GM19193 (cell line): ENCODE measurements around the gene ENOX2.

Experiments used
- POLR2A ChIP-seq: IDR thresholded peaks from 4 replicates; pipeline ENCODE4 v1.6.1; 2011; ENCODE audit not compliant: insufficient read depth, insufficient read length; ENCODE audit errors: extremely low read depth

The ENOX2 gene

DNA sequence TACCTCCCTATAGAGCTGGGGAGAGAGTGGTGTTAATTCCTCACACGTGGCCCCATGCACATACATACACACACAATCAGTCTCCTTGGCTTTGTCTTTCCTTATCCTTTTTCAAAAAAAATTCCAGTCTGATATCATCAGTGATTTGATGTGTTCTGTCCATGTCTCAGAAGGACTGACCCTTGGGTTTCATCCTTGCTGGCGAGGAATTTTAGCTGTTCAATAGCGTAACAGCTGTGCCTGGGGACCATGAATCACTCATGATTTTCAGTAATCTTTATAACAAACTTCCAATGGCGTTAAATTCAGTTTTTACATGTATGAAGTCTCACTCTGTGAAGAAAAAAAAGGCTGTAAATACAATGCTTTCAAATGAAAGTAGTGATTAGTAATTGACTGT, 296.6 kb downstream of the ENOX2 start:
- TF ChIP-seq POLR2A: no peak

DNA sequence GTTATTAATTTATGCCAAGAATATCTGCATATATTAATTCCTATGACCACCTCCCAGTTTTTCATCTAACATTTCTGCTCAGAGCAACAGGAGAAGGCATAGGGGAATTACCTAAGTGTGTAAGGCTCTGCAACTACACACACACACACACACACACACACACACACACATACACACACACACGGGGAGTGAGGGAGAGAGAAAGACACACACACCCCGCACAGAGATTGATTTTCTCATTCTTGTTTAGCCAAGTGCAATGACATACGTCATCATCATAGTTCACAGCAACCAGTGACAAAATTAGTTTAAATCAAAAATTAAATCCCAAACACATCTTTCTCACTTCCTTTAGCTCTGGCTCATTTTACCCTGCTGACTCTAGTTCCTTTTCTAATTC, 298.1 kb downstream of the ENOX2 start:
- TF ChIP-seq POLR2A: no peak

DNA sequence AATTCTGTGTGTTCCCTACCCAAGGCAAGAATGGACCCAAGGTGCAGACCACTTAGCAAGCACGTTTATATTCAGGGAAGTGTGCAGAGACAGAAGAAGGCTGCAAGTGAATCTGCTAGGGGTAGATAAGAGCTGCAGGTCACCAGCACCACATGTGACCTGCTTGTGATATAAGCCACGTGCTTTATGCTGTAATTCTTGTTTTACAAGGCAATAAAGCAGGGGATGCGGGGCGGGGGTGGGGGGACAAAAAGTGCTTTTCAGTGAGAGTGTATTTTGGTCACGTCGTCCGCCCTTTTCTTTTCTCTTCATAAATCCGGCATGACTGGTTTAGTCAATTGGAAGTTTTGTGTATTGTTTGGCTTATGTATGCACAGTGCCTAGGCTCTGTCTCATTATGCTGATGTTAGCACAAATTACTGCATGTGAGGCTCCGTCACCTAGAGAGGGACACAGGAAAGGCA, 308.5 kb downstream of the ENOX2 start:
- no peak for TF ChIP-seq POLR2A

DNA sequence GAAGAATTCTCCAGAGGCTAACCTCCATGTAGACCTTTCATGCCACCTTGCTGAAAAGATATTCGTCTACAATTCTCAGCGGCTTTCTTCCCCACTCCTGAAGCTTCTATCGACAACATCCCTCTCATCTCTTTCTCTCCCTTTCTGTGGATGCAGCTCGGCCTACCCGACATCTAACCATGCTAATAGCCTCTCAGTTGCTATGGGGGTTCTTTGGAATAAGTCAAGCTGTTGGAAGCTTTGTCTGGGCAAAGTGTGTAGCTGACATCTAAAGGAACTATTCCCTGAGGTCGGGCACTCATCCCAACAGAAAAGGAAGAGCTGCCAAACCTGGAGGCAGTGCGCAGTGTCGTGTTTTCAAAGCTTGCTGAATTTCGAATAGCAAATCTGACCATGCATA, 309.1 kb downstream of the ENOX2 start:
- TF ChIP-seq POLR2A: no peak

DNA sequence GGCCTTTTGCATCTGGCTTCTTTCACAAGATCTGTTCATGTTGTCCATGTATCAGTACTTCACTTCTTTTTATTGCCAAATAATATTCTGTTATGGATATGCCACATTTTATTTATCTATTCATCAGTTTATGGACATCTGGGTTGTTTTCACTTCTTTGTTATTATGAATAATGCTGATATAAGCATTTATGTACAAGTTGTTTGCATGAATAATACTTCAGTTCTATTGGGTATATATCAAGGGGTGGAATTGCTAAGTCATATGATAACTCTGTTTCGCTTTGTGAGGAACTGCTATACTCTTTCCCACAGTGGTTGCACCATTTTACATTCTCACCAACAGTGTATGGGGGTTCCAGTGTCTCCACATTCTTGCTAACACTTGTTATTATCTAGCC, 310.8 kb downstream of the ENOX2 start:
- no peak for TF ChIP-seq POLR2A

DNA sequence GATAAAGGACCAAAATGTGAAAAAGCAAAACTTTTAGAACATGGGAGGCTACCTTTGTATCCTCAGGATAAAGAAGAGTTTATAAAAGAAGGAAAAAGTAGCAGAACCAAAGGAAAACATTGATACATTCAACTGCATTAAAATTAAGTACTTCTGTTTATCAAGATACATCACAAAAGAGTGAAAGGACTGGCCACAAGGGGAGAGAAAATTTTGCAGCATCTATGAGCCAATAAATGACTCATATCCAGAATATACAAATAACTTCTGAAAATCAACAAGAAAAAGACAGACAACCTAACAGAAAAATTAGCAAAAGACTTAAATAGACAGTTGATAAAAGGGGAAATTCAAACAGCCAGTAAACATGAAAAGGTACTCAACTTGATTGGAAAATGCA, 324.1 kb downstream of the ENOX2 start:
- no peak for TF ChIP-seq POLR2A

DNA sequence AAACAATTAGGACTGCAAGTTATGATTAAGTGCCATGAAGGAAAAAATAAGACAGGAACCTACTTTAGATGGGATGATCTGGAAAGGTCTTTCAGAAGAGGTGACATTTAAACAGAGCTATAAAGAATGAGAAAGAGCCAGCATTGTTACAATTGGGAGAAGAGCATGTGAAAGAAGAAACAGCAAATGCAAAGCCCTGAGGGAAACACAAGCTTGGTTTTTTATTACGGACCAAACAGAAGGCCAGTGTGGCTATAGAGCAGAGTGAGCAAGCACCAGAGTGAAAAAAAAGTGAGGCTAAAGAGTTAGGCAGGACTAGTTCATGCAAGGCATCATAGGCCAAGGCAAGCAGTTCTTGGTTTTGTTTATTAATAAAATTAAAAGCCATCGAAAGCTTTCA, 325.6 kb downstream of the ENOX2 start:
- no peak for TF ChIP-seq POLR2A

DNA sequence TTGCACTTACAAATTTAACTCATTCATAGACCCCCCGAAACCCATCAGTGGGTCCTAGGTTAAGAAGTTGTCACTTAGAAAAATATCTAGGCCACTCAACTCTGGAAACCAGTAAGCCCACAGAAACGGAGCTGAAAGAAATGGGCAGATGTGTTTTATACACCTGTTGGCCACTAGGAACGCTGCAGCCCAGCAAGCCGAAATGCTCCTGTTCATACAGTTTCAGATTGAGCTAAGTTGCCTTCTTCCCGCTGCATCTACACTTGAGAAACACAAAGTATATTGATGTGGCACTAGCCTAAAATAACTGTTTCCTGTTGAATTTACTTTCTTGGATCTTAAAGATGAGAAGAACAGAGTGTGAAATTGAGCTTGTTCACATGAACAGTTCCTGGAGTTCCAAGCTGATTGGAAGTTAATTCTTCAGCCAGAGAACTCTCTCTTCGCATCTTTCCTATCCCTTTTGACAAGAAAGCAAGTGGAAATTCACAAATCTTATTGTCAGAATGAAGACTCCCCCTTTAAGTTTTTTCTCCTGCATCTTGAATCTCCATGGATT, 327.1 kb downstream of the ENOX2 start:
- TF ChIP-seq POLR2A: no peak
